Astrocyte of the cerebellum (primary cell): ENCODE measurements around the gene CPHXL2.

Experiments
- DNase-seq: peaks from one replicate; pipeline ENCODE4 v3.0.0-alpha.2; 2011; ENCODE audit warnings: low read depth
- H3K4me3 ChIP-seq: 2 replicates; pipeline ENCODE4 v1.5.1; 2011; ENCODE audit warnings: mild to moderate bottlenecking, low read depth, low read length, moderate library complexity
- in situ Hi-C: cut with HindIII; loops from 2 replicates; pipeline ENCODE4 v1.10.0; 2017; ENCODE audit warnings: low sequenced_read_pairs
- TF ChIP-seq, protein P1 (sequence below): IDR thresholded peaks from 2 replicates; pipeline ENCODE4 v1.5.1; 2012; ENCODE audit warnings: low read length, low read depth, moderate library complexity, mild to moderate bottlenecking; ENCODE audit errors: missing control alignments

CPHXL2 gene

DNA sequence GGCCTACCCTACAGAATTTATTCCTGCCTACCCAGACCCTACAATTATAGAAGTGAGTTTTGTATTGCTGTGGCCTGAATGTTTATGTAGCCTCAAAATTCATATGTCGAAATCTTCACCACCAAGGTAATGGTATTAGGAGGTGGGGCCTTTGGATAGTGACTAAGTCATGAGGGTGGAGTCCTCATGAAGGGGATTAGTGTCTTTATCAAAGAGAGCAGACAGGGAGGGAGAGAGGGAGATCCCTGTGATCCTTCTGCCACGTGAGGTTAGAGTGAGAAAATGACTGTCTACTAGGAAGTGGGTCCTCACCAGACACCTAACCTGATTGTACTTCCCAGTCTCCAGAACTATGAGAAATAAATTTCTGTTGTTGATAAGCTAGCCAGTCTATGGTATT, 25.4 kb upstream of the CPHXL2 start:
- no peak overlapping the region for H3K4me3 ChIP-seq
- TF ChIP-seq, protein P1, sequence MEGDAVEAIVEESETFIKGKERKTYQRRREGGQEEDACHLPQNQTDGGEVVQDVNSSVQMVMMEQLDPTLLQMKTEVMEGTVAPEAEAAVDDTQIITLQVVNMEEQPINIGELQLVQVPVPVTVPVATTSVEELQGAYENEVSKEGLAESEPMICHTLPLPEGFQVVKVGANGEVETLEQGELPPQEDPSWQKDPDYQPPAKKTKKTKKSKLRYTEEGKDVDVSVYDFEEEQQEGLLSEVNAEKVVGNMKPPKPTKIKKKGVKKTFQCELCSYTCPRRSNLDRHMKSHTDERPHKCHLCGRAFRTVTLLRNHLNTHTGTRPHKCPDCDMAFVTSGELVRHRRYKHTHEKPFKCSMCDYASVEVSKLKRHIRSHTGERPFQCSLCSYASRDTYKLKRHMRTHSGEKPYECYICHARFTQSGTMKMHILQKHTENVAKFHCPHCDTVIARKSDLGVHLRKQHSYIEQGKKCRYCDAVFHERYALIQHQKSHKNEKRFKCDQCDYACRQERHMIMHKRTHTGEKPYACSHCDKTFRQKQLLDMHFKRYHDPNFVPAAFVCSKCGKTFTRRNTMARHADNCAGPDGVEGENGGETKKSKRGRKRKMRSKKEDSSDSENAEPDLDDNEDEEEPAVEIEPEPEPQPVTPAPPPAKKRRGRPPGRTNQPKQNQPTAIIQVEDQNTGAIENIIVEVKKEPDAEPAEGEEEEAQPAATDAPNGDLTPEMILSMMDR, result no peak
- in situ Hi-C loops, result no loop called here
- no peak for DNase-seq

- no peak within 1 kb of the TSS for H3K4me3 ChIP-seq
- TF ChIP-seq, protein P1, result no peak
- DNase-seq, result no peak
- in situ Hi-C loops, result no loop called here
These were observed 24.6 kb upstream of the CPHXL2 start, which contains the start of gene DUXB for GRCh38 chr16:75701361-75701760. Gene DUXB, minus strand, starts transcription at chr16:75701461. Its CDS starts 43 bp downstream, at chr16:75701418.

DNA sequence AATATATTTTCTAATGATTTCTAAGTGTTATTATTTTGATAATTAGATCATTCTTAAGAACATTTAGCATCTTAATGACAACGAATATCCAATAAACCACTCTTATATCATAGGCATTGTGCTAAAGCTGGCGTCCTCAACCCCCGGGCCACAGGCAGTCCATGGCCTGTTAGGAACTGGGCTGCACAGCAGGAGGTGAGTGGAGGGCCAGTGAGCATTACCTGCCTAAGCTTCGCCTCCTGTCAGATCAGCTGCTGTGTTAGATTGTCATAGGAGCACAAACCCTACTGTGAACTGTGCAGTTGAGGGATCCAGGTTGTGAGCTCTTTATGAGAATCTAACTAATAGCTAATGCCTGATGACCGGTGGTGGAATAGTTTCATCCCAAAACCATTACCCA, 20.8 kb upstream of the CPHXL2 start:
- no peak overlapping the region for H3K4me3 ChIP-seq
- DNase-seq, result no peak
- TF ChIP-seq, protein P1, result no peak
- in situ Hi-C loops, result no loop called here

DNA sequence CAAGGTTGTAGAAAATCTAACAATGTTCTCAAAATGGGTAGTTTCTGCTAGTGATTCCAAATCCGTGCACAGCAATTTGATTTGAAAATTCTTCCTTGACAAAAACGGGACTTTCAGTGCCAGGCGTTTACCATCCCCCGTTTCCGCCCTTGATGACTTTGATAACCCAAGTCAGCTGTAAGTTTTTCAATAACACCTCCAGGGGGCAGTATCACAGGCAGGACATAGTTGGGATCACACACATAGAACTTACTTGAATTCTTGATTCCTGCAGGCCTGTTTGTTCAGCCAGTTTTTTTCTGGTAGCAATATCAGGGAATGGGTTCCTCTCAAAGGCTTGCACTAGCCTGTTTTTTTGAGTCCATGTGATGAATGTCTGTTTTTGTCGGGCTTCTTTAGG, 18.9 kb upstream of the CPHXL2 start:
- in situ Hi-C loops, result no loop called here
- H3K4me3 ChIP-seq, result no peak overlapping the region
- DNase-seq, result no peak
- TF ChIP-seq, protein P1, result no peak

DNA sequence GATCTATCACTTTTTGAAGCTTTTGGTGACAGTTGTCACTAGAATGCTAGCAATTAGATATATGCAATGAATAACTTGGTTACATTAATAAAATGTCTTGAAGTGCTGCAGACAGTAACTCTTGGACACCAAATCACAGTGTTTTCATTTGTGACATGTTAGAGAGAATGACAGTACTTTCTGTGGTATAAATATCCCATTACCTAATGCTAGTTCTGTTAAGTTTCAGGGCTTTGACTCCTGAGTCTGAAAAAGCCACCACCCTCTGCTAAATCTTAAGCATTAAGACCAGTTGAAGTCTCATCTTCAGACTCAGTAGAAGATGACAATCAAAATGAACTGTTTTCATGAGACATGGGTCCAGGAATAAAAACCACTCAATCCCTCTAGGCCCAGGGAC, 10.6 kb upstream of the CPHXL2 start:
- no peak for DNase-seq
- in situ Hi-C loops, result no loop called here
- no peak overlapping the region for H3K4me3 ChIP-seq
- TF ChIP-seq, protein P1, result no peak

DNA sequence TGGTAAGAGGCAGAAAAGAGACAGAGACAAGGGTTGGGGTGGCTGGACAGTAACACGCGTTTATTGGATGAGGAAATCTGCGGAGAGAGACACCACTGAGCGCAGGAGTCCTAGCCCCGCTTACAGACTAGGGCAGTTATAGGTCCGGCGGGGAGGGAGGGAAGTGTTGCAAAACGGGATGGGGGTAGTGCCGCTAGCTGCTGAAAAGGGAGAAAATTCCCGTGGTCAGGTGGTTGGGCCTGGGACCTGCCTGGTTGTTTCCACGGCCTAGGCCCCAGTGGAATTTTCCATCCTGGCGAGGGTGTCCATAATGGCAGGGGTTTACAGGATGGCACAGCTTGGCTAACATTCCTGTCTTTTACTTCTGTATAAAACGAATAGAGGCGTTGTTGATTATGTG, 5.5 kb upstream of the CPHXL2 start:
- TF ChIP-seq, protein P1, result no peak
- H3K4me3 ChIP-seq, result no peak overlapping the region
- no peak for DNase-seq
- in situ Hi-C loops, result no loop called here

- no peak for DNase-seq
- no peak overlapping the region for H3K4me3 ChIP-seq
- in situ Hi-C loops, result no loop called here
- TF ChIP-seq, protein P1, result no peak
These were observed 2.6 kb upstream of the CPHXL2 start for GRCh38 chr16:75679366-75679765.
